HG03378 (cell line): ENCODE measurements around the gene WWOX.

Experiments
- ATAC-seq: cut with Tn5 transposase; IDR thresholded peaks from one replicate; pipeline ENCODE4 v1.9.1; 2021; ENCODE audit warnings: mild to moderate bottlenecking, moderate library complexity; ENCODE audit not compliant: unreplicated experiment

WWOX gene

GRCh38 chr16:78956859-78957258 is 857.4 kb downstream of the WWOX start:
- ATAC-seq: no peak

DNA sequence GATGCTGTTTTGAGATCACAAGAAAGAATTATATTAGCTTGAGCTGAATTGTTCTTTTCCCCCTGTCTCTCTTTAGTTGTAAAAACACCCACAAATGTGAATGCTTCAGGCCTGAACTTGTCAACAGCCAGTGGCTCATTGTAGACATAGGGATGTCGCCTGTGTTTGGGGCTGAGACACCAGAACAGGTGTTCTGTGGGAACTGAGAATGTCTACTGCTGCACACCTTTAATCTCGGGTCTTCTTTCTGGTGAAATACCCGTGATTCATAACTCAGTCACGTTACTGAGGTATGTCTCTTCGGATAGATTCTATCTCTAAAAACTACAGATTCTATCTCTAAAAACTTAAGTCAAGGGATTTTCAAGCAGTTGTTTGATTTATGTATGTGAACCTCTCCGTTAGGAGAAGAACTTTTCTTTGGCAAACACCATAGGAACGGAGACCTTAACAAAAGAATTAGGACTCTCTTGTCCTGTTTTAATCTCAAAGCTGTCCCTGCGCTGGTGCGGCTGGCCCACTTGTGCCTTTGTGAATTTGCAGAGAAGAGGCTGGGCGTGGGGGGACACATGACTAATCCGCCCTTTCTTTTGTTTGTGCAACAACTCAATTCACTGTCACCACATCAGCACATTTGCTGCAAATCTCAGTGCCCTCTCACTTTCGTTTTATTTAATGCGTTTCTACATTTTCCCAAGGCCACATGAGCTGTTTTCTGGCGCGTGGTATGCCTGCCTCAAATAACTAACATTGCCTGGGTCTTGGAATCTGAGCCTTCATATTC is 858.1 kb downstream of the WWOX start:
- no peak for ATAC-seq

- ATAC-seq: peak; percentile 57
Observed at GRCh38 chr16:78961464-78961863, 862.0 kb downstream of the WWOX start.

GRCh38 chr16:78962457-78962929 is 863.0 kb downstream of the WWOX start:
- peak; percentile 96 for ATAC-seq

DNA sequence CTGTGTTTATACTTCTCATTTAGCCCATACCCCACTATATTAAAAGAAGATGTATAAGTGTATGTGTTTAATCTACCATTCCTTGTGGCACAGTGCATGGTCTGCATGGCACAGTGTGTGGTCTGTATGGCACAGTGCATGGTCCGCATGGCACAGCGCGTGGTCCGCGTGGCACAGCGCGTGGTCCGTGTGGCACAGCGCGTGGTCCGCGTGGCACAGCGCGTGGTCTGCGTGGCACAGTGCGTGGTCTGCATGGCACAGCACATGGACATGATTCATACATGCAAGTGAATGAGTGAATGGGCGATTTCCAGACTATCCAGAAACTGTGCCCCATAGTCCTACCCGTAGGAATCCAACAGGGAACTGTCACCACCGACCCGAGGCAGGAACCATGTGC is 868.5 kb downstream of the WWOX start:
- no peak for ATAC-seq

DNA sequence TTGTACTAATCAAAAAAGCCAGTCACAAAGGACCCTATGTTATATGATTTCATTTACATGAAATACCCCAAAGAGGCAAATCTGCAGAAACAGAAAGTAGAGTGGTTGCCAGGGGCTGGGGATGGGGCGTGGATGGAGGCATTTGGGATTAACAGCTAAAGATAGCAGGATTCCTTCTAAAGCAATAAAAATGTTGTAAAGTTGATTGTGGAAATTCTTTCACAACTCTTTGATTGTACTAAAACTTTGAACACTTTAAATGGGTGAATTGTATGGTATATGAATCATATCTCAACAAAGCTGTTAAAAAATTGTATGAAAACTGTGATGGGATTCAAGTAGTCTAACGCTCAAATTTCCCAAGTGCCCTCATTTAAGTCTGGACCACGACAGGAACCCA is 870.3 kb downstream of the WWOX start:
- ATAC-seq: no peak

- no peak for ATAC-seq
Observed at GRCh38 chr16:78970650-78971049, 871.2 kb downstream of the WWOX start.

- no peak for ATAC-seq
Observed at GRCh38 chr16:78972006-78972405, 872.6 kb downstream of the WWOX start.

DNA sequence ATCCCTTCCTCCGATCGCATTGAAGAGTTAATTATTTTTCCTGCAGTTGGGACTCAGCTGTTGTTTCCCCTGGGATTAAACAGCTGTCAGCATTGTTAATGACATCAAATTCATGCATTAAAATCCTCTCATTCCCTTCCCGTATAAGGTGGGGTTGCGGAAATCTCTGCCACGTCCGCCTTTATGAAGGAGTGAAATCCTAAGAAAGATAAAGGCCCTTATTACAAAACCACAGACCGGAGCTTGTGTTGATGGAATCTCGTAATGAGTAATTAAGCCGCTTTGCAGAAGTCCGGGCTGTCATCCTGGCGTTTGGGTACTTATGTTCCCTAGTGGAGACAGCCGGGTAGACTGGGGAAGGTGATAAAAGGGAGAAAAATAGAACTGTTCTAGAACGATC is 873.5 kb downstream of the WWOX start:
- ATAC-seq: no peak

DNA sequence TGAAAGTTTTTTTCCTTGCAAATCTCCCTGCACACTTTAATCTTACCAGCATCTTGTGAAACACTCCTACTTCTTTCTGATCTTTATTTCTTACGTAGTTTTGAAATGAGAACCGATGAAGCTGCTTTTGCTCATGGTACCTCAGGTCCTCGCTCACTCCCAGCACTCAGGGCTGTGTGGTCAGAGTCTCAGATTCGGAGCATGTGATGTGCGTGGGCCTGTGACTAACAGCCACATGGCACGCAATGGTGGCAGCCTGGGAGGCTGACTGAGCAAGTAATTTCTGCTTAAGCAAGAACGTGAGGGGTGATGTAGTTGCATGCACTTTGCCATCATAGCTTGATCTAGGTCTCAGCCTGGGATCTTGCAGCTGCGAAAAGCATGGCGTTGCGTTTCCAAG is 876.8 kb downstream of the WWOX start:
- no peak for ATAC-seq

DNA sequence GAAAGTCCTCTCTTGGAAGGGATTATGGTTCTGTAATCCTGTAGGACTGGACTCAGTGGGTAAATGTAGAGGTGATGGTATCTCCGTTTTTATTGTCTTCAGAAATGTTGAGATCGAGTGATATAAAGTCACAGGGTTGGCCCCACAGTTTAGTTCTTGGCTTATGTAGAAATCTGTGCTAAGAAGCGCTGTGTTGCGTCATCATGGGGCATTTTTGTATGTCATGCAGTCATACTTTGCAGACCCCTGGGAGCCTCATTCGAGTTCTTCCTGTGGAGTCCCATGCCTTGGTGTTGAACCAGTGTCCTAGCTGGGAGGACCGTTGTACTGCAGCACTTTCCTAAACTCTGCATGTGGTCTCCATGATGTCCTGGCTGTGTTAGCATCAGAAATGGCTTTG is 881.4 kb downstream of the WWOX start:
- no peak for ATAC-seq

DNA sequence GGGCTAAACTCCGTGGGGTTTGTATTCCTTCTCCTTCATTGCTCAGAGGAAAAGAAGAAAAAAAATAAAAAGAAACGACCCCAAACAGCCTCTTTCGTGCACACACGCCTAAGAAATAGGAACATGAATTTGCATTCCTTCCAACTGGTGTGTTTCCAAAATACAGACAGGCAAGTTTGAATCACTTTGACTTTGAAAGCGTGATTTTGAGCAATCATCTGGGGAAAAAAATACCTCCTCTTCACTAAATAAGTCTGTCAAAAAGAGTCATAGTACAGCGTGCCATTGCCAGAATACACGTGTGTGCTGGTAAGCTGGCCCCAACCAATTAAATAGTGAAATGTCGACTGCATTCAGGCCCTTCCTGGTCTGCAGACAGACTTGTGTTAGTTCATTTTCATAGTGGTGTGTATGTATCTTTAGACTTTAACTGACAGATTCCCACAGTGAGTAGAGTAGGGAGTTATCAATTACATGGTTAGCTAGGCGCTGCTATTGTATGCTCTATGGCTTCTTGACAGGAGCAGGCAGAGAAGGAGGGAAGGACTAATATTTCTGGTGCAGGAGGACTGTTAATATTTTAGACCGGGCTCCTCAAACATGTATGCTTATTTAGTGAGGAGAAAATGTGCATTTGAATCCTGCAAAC is 882.8 kb downstream of the WWOX start:
- no peak for ATAC-seq

GRCh38 chr16:78984324-78984723 is 884.9 kb downstream of the WWOX start:
- no peak for ATAC-seq

DNA sequence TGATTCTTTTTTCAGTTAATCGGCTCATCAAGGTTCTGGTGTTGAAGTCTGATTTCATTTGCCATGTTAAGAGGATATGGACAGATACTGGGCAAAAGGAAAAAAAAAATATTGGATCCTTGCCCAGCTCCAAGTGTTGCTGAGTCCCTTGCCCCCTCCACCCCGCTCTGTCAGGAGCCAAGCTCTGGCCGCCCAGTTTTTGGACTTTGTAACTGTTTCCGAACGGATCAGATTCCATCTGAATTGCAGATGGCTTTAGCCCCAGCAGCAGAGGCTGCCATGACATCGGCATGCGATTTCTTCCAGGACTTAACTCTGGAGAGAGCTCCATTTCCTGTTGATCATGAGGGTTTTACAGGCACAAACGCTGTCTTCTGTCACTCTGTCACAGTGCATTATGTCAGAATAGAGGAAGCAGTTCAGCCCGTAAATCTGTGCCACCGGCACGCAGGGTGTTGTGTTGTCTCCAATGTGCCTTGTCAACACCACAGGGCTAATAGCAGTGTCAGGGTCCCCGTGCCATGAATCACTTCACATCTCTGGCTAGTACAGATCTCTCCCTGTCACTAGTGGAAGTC is 885.5 kb downstream of the WWOX start:
- no peak for ATAC-seq

- no peak for ATAC-seq
Observed at GRCh38 chr16:78985716-78986605, 886.5 kb downstream of the WWOX start.

DNA sequence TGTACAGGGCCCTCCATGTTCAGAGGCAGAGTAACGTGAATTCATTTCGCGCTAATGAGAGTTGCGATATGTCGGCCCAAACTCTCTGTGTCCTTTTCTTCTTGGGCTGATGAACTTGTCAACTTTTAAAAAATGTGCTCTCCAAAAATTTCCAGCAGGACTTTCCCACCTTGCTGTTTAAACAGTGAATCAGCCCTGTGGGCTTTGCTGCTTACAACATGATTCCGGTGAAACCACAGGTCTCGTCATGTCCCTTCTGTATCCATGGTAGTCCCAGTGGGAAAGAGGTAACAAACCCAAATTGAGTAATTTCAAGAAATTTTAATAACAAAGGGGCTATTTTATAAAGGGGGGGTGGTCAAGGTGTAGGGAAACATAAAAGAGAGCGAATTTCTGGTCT is 888.2 kb downstream of the WWOX start:
- ATAC-seq: no peak

- ATAC-seq: no peak
Observed at GRCh38 chr16:78988361-78988969, 889.0 kb downstream of the WWOX start.

GRCh38 chr16:78990309-78990701 is 890.9 kb downstream of the WWOX start:
- ATAC-seq: no peak

DNA sequence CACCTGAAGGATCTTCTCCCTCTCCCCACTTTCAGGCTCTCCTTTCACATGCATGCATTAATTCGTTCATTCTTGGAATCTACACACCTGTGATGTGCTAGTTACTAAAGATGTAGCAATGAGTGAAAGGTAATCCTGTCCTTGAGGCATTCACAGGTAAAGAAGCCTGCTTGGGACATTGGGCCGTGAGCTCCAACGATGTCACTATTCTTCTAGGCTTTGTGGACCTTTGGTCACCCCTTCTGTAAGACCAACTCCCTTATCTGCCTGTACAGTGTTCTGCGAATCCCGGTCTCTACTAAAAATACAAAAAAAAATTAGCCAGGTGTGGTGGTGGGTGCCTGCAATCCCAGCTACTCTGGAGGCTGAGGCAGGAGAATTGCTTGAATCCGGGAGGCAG is 892.5 kb downstream of the WWOX start:
- ATAC-seq: no peak

- ATAC-seq: no peak
Observed at GRCh38 chr16:78993346-78993745, 893.9 kb downstream of the WWOX start.
